UCSD-AML1 (cell line): ENCODE measurements around the gene CACNA1B.

ENCODE experiments used
- DNase-seq: peaks from one replicate; lab custom pipeline; 2025; ENCODE audit not compliant: unreplicated experiment; lab: John Stamatoyannopoulos, UW

The CACNA1B gene

DNA sequence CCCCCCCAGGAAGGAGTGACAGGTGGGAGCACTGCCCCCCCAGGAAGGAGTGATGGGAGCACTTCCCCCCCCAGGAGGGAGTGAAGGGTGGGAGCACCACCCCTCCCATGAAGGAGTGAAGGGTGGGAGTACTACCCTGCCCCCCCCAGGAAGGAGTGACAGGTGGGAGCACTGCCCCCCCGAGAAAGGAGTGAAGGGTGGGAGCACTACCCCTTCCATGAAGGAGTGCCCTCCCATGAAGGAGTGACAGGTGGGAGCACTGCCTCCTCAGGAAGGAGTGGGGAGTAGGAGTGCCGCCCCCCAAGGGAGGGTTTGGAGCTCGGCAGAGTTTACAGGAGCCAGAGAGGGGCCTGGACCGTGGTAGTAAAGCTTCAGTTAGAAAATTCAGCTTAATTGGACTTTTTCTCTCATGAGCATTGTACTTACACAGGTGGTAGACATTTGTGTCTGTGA lies 100.7 kb downstream of the CACNA1B start:
- no peak for DNase-seq

DNA sequence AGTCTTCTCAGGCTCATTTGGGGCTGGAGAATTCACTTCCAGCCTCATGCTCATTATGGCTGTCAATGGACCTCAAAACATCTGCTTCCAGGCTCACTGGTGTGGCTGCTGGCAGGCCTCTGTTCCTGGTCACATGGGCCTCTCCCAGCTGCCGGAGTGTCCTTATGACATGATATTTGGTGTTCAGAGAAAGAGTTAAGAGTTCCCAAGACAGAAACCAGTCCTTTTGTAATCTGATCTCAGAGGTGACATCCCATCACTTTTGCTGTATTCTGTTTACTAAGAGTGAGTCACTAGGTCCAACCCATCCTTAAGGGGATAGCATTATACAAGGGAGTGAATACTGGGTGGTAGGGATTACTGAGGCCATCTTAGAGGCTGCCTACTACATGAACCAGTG lies 104.6 kb downstream of the CACNA1B start:
- DNase-seq, result no peak

DNA sequence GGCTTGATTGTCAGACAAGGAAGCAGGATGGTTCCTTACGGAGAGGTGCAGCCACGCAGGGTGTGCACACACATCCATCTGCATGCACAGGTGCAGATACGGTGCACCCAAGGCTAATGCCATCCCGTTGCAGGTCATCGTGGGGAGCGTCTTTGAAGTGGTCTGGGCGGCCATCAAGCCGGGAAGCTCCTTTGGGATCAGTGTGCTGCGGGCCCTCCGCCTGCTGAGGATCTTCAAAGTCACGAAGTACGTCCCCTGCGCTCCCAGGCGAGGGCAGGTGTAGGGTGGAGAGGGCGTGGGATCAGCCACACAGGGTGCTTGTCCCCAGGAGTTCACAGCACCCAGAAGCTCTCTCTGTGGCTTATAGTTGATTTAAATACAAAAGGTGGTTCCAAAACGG lies 106.4 kb downstream of the CACNA1B start:
- DNase-seq, result no peak

DNA sequence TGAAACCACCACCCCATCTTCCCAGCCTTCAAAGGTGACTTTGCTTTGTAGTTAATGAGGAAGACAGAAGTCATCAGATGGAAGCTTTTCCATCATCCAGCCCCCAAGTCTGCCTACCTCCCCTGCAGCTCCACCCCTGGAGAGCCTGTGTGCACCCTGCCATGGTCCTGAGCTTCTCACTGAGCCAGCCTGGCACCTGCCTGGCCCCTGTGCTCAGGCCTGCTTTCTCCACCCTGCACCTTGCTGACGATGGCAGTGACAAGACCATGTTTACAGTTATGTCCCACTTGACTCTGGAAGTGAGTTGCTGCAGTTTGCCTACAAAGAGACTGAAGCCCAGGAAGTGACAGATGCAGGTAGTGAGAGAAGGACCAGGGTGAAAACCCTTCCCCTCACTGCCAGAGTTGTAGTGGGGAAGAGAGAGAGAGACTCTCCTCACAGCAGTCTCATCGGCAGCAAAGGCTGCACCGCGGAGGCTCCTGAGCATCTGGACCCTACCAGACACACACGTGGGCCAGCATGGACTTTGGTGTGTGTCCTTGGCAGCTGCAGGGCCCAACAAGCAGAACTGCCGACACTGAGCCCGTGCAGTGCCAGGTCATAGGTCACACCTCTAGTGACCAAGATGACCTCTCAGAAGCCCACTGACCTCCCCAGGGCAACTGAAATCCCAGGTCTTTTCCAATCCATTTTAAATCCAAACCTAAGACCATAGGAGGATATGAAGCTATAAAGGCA lies 107.1 kb downstream of the CACNA1B start:
- DNase-seq, result no peak

DNA sequence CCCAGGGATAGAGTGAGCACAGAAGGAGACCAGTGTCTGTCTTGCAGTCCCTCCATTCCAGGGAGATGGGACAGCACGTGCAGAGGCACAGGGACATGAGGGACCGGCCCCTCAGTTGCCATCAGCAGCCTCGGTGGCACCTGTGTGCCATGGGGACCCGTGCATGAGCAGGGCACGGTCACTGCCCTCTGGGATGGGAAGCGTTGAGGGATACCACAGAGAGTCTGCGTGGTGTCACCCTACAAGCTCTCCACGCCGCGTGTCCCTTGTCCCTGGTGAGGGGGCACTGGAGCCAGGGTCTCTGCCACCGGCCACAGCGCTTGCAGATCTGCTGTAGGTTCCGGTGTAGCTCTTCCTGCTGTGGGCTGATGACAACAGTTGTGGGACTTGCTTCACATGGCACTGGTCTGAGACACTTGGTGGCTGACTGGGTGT lies 108.1 kb downstream of the CACNA1B start:
- no peak for DNase-seq

DNA sequence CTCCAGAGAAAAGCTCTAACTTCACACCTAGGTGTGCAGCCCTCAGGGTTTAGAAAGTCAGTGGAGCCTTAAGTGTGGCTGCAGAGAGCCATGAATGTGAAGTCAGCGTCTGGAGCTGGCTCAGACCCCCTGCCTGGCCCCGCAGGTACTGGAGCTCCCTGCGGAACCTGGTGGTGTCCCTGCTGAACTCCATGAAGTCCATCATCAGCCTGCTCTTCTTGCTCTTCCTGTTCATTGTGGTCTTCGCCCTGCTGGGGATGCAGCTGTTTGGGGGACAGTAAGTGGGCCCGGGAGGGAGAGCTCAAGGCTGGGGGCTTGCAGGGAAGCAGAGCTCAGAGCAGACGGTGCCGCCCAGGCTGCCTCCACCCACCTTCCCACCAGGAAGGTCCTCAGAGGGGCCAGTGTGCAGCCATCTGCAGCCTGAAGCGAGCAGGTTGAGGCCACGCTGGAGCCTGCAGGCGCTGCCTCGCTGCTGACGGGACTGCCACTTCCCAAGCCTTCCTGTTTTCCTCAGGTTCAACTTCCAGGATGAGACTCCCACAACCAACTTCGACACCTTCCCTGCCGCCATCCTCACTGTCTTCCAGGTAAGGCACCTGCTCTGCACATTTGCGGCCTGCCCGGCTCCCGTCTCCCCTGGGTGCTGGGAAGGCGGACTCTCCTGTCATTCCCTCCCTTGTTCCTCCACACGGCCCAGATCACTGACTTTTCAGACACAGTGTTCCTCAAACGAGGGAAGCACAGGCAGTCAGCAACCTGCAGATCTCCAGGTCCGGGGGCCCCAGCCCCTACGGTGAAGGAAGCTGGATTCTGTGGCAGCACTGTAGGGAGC lies 108.9 kb downstream of the CACNA1B start:
- DNase-seq, result no peak

DNA sequence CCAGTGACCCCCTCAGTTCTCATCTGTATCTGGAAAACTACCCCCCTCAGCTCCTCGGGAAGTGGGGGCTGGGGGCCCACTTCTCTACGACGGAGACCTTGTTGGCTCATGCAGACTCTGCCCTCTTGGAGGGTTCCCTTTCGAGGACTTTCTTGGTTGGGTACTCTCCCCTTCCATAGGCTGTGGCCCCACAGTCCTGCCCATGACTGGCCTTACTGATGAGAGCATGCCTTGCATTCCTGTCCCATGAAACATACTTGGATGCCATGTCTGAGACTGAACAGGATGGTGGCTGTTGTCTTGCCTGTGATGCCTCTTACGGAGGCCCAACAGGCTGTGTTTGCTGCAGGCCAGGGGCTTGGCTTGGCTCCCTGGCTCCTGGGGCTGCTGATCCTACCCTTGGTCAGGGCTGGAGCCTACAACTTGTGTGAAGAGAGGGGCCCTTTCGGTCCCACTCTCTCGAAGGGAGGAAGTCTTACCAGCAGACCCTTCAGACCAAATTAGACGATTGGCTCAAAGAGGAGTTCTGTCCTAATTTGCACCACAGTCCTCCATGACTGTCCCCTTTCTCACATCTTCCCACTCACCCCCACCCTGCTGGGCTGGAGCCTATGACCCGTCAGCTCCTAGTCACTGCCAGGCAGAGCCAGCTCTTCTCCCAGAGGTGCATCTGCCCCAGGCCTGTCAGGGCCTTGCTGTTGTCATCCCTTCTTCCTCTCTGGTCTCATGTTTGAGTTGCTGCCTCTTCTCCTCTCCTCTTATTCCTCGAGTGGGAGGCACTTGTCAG lies 109.9 kb downstream of the CACNA1B start:
- DNase-seq, result no peak

DNA sequence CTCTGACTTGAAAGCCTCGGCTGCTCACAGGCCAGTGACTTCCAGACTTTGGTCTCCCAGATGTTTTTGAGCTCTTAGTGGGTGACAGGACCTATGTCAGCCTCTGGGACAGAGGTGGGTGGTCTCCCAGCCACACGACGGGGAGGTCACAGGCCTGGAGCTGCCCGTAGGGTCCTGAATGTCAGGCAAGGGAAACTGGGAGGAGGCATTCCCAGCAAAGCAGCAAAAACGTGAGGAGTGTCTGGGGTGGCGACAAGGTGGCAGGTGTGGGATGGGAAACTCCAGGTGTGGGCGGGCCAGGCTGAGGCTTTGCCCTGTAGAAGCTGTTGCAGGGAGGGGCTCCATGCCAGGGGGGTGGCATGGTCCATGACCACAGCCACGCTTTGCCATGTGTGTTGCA lies 110.5 kb downstream of the CACNA1B start:
- DNase-seq, result no peak

DNA sequence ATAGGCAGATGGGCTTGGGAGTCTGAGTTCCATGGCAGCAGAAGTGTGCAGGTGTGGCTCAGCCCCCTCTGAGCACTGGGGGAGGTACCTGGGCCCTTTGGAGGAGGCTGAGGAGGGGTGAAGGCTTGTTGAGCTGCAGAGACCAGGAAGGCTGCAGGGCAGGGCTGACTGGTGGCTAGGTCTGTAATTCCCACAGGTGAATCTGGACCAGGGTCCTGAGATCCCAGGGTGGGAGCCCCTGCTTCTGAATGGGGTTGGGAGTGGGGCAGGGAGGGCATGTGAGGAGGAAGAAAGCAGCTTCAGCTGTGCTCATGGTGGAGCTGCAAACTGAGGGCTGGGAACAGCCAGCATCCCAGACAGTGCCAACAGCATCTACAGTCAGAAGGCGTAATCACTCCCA lies 111.1 kb downstream of the CACNA1B start:
- no peak for DNase-seq

DNA sequence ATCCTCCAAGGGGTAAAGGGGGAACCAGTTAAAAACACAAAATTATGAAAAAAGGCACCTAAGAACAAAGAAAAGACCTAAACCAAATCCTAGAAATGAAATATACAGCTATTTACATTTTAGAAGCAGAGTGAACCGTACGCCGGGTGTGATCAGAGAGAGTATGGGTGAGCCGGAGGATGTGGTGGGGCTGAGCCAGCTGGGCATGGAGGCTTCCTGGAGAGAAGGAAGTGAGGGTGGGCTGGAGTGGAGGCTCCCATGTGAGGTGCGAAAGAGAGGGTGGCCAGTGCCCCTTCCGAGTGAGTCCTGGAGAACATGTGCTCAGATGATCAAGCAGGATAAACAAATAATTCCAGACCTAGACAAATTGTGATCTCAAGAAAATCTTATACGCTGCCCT lies 111.6 kb downstream of the CACNA1B start:
- DNase-seq, result no peak

DNA sequence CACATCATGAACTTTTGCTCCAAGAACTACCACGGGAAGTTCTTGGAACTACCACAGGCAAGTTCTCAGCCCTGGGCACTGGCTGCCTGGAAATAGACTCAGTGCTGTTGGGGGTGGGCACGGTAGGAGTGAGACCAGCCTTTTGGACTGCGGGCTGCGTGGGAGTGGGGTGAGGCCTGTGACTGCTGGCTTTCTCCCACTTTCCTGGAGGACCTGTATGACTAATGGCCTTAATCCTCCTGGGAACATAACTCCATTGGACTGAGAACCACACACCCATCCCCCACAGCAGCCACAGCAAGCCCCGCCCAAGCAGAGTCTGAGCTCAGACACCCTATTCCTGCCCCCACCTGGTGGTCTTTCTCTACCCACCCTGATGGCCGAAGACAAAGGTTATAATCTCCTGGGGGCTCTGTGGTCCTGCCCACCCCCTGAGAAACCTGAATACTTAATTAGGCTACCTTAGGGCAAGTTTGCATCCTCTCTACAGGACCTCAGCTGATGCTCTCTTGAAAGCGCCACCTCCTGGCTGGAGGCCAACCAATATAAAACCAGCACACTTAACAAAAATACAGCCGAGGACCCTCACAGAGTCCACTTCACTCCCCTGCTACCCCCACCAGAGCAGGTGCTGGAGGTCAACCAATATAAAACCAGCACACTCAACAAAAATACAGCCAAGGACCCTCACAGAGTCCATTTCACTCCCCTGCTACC lies 112.6 kb downstream of the CACNA1B start:
- DNase-seq, result no peak

DNA sequence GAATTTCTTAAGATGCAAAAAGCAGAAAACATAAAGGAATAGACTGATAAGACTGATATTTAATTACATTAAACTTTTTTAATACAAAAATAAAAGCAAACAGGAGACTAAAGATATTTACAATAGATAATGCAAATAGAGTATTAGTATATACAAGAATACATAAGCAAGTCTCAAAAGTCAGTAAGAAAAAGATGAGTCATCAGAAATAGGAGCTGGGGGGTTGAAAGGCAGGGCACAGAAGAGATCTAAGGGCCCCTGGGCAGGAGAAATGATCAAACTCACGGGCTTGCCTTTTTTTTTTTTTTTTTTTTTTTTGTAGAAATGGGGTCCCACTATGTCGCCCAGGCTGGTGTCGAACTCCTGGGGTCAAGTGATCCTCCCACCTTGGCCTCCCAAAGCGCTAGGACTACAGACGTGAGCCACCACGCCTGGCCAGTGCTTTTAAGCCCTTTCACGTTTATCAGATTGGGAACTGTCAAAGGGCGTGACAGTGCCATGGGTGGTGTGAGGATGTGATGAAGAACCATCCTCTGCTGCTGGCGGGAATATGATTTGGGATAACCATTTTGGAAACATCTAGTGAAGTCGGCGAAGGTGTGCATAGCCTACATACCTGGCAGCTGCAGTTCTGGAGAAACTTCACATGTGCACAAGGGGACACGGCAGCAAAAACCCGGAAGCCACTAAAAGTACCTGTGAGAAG lies 126.1 kb downstream of the CACNA1B start:
- DNase-seq, result no peak

DNA sequence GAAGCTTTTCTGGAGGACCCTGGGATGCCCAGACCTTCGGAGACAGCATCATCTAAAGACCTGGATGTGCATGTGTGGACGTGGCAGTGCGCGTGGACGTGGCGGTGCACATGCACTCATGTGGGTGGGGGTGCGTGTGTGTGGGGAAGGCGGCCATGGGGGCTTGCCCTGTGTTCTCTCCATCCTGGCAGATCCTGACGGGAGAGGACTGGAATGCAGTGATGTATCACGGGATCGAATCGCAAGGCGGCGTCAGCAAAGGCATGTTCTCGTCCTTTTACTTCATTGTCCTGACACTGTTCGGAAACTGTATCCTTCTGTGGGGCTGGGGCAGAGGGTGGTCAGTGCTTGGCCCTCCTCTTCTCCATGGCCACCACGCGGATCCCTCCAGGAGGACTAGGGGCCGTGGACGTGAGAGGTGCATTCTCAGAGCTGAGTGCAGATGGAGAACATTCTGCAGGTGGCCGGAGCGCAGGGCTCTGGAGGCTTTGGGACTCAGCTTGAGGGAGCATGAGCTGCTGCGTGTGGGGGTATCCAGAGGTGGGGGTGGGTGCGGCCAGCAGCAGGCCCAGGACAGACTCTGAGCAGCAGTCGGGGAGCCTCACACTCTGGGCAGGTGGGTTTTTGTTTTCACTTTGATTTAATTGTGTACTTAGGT lies 129.1 kb downstream of the CACNA1B start:
- DNase-seq, result no peak

DNA sequence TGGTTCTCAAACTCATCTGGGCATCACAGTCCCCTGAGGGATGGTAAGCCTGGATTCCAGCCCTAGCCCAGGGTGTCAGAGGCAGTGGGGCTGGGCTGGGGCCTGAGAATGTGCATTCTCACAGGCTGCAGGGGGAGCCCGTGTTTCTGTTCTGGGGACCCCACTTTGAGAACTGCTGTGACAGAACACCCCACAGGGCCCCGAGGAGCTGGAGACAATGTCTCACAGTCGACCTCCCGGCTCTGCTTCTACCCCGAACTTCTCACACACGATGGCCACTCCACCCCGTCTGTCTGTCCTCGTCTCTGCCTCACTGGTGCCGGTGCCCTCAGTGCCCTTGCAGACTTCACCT lies 130.0 kb downstream of the CACNA1B start:
- no peak for DNase-seq

DNA sequence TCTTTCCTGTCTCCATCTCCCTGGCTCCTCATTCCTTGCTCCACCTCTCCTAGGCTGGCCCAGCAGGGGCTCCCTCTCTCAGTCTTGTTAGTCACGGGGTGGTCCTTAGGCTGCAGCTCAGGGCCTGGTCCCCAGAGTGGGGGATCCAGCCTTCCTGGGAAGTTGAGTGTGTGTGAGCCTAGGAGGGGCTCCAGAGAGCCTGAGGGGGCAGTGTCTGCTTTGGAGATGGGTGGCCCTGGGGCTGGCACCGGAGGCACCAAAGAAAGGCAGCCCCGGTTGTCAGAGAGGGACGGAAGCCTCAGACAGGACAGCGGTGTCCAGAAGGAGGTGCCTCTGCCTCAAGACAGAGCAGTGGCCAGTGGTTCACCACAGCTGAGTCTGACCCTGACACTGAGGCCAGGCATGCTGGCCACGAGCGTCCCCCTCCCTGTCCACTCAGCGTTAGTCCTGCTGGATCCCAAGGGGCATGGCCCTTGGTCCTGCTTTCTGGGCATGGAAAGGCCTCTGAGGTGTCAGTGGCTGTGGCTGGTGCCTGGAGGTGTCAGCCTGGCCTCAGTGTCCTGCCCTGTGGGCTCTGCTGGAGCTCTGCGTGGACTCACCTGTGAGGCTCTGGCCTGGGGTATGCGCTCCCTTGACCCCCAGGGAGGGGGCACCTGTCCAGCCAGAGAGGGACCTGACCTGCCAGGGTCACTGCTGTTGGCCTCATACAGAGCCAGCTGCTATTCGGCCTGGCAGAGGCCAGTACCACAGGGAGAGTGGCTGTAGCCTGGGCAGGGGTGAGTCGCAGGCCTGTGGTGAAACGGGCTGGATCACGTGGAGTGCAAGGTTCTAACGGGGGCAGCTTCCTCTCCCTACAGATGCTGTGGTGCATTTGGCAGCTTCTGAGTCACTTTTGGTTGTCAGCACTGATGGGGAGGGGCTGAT lies 130.6 kb downstream of the CACNA1B start:
- DNase-seq, result no peak

DNA sequence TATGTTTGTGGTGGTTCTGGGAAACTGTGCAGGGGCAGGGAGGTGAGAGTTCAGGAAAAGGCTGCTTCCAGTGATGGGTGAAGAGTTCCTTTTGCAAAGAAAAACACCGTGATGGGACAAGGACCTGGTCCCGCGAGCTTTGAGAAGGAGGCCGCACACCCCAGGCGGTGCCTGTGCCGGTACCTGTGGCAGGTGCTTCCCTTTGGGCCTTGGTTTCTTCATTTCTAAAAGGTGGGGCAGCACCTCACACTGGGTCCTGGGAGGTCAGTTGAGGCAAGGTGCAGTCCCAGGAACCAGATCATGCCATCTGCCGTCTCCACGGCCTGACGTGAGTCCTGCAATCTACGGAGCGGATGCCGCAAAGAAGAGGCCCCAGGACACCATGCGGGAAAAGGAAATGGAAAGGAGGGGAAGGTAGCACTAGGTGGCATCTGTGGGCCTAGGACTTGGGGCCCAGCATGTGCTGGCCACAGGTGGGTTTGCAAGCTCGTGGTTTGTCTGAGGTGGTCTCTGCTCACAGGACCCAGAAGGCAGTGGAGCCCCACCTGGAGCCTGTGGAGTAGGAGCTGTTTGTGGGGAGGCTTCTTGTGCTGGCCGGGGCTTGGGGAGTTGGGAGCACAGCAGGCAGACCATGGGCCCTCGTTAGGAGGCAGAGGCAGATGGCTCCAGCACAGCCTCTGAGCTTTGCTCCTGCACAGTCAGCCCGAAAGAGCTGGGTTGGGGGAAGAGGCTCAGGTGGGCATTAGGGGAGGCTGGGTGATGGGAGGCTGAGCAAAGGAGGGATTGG lies 131.6 kb downstream of the CACNA1B start:
- no peak for DNase-seq

DNA sequence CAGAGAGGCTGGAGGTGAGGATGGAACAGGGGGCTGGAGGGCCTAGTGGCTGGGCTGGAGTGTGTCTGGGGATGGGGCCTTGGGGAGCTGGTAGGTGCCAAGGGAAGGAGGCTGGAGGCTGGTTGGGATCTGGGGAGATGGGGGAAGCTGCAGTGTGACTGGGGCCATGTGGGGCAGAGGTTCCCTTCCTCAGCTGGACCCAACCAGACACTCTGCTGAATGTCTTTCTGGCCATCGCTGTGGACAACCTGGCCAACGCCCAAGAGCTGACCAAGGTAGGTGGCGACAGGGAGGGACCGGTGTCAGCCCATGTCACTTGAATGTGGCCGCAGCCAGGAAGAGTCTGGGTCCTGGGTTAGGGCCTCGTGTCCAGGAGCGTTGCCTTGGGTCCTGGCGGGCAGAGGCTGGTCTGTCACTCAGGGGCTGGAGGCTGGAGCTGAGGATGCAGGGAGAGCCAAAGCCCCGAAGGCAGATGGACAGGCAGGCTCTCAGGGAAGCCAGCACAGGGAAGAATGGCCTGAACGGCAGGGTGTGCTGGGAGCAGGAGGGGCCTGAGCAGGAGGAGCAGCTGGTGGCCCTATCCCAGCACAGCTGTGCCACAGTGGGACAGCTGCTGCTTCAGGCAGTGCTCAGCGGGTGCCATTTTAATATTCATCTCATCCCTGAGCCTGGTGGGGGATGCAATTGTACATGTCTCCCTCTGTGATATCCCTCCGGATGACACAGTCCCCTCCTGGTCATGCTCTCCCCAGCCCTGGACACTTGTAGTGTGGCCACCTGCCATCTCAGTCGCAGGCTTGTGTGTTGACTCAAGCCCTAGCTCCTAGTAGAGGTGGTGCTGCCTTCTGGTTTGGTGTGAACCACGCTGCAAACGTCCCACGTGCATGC lies 132.5 kb downstream of the CACNA1B start:
- no peak for DNase-seq
